Jurkat, Clone E6-1 (cell line): ENCODE data around the gene CARHSP1.

Experiments used
- DNase-seq: peaks from one replicate; pipeline ENCODE4 v3.0.0-alpha.2; 2011; ENCODE audit warnings: low read depth, low spot score
- H3K4me3 ChIP-seq: 2 replicates; pipeline ENCODE4 v1.5.1; 2011; ENCODE audit warnings: mild to moderate bottlenecking, low read length, control low read depth, moderate library complexity

The CARHSP1 gene

DNA sequence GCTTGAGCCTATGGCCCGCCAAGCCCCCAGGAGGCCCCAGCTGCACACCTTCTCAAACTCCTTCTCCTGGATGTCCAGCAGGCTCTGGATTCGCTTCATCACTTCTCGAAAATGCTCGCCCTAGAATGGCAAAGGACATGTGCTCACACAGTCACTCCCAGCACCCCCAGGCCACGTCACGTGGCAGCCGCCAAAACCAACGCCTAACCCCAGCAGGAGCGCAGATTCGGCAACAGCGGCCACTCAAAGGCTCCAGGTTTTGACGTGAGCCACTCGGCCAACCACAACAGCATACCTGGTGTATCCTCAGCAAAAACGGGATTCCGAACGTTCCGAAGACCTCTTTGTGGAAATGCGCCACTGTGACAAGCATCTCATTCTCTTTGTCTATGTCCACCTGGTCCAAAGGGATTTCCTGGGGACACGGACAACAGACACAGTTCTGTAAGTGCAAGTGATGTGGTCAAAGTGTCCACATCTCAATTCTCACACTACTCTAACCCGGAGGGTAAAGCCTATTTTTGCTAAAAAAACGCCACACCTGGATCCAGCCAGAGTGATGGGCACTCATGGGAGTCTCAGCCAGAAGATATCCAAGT, 26.0 kb upstream of the CARHSP1 start:
- H3K4me3 ChIP-seq: no peak overlapping the region

DNA sequence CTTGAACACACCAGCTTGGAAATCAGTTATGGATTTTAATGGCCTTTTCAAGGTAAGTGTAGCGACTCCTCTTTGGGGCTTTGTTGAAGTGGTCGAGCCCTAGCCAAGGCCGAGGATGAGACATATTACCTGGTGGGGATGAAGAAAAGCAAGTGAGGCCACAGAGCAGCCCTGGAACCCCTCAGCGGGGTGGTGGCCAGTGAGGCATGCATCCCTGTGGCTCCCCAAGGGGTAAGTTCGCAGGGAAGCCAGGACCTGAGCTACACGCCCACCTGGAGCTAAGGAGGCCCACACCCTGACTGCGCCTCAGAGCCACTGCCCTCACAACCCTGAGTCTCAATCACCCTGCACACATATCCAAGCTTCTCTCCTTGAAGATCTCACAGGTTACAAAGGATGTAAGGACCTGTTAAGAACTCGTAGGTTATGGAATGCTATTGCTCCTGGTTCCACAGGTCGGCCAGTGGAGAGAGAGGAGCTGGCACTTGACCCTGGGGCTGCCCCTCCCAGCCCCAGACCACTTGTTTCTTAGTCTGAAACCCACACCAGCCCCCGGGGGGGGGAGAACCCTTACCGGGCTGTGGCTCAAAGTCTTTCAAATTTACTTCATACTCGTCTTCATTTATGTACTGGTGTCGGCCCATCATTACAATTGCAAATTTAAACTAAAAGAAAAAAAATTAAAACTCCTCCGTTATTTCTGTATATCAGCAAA, 25.3 kb upstream of the CARHSP1 start:
- DNase-seq: no peak
- no peak overlapping the region for H3K4me3 ChIP-seq

More for the DNA sequence above, 26.0 kb upstream of the CARHSP1 start:
- no peak for DNase-seq

GRCh38 chr16:8893426-8893825, 24.6 kb upstream of the CARHSP1 start:
- no peak for DNase-seq
- H3K4me3 ChIP-seq: no peak overlapping the region

DNA sequence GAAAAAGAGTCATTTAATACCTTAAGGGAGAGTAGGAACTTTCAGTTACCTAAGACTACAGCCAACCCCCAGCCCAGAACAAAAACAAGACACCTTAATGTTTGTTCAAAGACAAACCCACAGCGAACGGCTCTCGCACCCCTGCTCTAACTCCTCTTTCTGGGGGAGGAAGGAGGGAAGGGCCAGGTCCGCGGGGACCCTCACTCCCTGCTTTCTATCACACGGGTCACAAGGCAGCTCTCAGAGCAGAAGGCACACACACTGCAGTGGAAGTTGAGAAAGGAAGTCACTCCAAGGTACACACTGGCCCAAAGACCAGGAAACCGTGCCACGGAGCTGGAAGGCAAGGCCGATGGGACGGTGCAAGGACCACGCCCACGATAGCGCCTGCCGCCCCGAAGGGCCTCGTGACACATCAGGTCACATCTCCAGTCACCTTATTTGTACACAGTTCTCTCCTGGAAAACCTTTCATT, 23.3 kb upstream of the CARHSP1 start:
- no peak for DNase-seq
- H3K4me3 ChIP-seq: no peak overlapping the region

DNA sequence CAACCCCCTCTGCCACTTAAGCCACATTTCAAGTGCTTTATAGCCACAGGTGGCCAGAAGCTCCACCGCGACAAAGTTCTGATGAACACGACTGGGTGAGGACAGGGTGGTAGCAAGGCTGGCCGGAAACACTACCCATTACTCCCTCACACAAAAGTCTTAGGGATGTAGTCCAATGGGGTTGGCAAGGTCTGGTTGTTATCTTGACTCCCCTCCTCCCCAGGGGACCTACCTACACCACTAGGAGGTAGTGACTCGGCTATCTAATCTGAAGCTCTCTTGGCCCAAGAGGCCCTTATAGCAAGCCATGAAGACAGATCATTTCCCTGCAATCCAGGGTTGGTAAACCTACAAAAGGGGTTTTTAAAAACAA, 21.7 kb upstream of the CARHSP1 start:
- no peak overlapping the region for H3K4me3 ChIP-seq
- no peak for DNase-seq

DNA sequence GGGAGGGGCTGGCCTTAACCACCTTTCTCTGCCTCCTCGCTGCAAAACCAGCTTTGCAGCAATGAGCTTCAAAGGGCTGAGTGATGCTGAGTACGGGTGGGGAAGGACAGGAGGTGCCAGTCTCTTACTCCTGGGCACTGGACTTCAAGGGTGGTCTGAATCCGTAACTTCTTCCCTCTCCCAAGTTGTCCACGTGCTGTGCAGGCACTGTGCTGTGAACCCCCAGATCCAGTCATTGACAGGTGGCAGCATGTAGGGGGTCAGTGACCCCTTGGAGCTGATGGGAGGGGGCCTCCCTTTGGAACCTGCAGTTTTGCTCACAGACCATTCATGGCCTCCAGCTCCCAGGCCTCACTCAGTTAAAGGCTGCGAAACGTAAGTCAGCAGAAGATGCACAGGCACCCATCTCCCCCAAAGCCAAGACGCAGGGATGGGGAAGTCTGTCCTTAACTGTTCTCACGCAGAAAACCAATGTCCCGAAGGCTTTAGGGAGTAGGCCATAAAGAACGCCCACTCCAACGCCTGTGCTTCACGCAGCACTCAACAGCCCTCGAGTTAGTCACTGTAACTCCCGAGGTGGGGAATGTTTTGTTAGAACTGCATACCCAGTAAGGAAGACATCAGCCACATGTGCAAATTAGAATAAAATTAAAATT, 21.2 kb upstream of the CARHSP1 start:
- no peak for DNase-seq

GRCh38 chr16:8888951-8889892, 20.4 kb upstream of the CARHSP1 start:
- H3K4me3 ChIP-seq: no peak overlapping the region
- DNase-seq: no peak

More for the DNA sequence above, 21.2 kb upstream of the CARHSP1 start:
- no peak overlapping the region for H3K4me3 ChIP-seq

DNA sequence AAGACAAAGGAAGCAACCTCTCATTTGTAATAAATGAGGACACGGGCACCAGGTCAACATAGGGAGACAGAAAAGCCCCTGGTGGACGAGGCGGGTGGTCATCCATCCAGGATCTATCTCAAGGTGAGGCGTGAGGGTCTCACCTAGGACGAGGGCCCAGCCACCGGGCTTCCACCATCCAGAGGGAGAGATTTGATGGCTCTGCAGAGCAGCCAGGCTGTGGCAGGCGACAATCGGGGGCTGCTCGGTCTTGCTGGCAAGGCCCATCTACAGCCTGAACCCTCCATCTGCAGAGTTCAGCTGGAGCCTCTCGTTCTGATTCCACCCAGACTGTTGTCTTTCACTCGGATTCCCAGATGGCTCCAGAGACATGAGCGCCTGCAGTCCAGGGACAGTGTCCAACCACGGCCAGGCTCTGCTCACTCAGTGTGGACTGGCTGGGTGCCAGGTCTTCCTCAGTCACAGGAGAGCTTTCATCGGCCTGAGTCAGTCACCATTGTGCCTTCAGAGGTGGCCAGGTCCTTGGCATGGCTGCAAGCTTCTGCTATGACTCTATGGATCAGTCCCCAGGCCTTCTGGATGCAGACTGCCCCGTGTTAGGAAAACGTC, 19.2 kb upstream of the CARHSP1 start:
- no peak for DNase-seq
- H3K4me3 ChIP-seq: no peak overlapping the region

- no peak overlapping the region for H3K4me3 ChIP-seq
- no peak for DNase-seq
Observed at GRCh38 chr16:8887431-8887765, 18.6 kb upstream of the CARHSP1 start.

- no peak for DNase-seq
- H3K4me3 ChIP-seq: no peak overlapping the region
Observed at GRCh38 chr16:8886593-8887430, 18.0 kb upstream of the CARHSP1 start.

DNA sequence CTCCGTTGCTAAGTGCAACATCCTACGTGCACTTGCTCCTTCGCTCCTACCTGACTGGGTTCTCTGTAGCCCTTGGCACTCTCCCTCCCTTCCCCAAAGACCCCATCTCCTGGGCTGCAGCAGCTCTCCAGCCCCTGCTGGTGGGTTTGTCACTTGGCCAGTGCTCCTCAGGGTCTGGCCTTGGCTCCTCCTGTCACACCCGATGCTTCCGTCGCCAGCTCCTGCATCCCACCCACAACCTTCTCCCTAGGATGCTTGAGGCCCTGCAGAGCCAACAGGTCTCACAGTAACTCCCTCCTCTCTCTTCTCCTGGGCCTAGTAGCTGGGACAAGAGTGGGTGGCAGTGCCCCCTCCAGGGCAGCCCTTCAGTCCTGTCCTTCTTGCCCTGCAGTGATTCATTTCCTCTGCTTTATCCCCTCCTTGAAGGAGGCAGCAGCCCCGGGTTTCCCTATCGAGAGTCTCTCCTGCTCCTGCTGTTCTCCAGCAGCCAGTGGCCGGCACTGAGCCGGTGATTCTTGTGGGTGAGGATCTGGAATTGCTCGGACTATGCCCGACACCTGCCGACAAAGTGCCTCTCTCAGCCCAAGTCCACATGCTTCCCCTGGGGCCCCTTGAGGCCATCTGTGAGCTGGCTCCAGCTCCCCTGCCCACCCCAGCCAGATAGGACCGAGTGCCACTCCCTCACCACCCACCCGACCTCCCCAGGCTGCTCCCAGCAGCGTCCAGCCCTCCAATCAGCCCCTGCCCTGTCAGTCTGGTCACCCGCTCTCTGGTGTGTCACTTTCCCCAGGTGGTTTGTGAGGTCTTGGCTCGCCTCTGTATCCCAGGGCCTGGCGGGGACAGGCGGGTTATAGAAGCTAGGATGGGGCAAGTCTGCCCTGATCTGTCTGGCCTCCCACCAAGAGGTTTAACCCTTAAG, 17.1 kb upstream of the CARHSP1 start:
- no peak for DNase-seq

GRCh38 chr16:8882725-8883377, 14.0 kb upstream of the CARHSP1 start:
- no peak overlapping the region for H3K4me3 ChIP-seq
- DNase-seq: no peak

More for the DNA sequence above, 17.1 kb upstream of the CARHSP1 start:
- H3K4me3 ChIP-seq: no peak overlapping the region

DNA sequence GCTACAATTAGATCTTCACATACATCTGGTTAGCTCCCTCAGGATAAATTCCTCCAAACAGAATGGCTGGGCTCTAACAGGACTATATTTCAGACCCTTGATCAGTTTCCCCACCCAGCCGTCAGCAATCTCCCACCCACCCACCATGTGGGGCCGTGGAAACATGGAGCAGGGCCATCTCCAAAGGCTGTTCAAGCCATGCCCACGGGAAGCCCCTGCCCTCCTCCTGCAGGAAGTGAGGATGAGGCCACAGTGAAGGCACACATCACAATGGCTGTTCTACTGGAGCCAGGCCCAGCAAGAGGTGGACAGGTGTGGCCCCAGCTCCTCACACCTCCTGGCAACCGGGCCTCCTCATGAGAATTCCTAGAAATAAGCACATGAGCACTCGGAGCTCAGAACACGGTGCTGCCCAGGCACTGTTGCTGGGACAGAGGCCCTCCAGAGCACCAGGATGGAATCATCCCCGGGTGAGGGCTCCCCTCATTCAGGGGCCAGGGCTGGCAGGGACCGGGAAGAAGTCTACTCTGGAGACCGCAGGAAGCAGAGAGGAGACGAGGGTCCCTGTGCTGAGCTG, 13.3 kb upstream of the CARHSP1 start, which contains the start of gene LITAFD:
Gene LITAFD, plus strand, starts transcription at position 311 of the 577 bp plus-strand sequence. CDS start 2,005 bp downstream, outside the sequence.
- DNase-seq: no peak
- no peak within 1 kb of the TSS for H3K4me3 ChIP-seq

DNA sequence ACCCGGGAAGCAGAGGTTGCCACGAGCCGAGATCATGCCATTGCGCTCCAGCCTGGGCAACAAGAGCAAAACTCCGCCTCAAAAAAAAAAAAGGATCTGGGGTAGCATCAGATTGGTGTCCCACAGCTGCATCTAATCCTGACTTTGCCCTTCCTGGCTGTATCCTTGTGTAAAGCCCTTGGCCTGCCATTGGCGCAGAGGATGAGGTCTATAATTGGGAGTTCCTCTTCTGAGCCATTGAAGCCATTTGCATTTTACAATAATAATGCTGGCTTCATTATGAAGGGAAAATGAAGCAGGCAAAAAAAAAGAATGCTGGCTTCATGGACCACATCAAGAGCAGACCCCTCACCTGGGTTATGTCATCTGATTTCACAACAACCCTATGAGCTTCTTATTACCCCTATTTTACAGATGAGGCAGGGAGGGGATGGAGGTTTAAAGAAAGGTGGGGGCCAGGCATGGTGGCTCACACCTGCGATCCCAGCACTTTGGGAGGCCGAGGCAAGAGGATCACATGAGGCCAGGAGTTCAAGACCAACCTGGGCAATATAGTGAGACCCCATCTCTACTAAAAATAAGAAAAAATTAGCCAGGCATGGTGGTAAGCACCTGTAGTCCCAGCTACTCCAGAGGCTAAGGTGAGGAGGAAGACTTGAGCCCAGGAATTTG, 12.2 kb upstream of the CARHSP1 start:
- DNase-seq: no peak
- H3K4me3 ChIP-seq: no peak overlapping the region

DNA sequence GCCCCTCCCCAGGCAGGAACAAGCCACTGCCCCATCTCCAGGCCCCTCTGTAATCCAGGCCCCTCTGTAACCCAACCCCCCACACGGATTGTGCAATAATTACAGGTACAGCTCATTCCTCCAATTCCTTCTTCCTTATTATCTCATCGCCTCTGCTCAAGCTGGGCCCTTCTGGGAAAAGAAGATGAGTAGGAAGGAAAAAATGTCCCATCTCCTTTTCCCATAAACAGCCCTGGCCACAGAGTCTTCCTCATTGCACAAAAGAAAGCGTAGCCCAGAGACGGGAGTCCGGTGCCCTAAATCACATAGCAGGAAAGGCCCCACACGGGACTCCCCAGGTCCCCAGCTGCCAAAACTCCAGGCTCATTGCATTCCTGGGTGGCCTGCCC, 9.7 kb upstream of the CARHSP1 start:
- no peak for DNase-seq
- H3K4me3 ChIP-seq: no peak overlapping the region
